Activated T-helper 1 cell treated with anti-CD3 and anti-CD28 coated beads, Interleukin-2, amount 50 U/mL, for 16 hours (primary cell): ENCODE measurements around the gene NT5DC4.

Source experiments
- DNase-seq, 2 donors: peaks; one replicate each; pipeline ENCODE4 v3.0.0-alpha.2; 2020; ENCODE audit warnings: low read depth in 1 of 2, low spot score in 1 of 2

NT5DC4 gene

DNA sequence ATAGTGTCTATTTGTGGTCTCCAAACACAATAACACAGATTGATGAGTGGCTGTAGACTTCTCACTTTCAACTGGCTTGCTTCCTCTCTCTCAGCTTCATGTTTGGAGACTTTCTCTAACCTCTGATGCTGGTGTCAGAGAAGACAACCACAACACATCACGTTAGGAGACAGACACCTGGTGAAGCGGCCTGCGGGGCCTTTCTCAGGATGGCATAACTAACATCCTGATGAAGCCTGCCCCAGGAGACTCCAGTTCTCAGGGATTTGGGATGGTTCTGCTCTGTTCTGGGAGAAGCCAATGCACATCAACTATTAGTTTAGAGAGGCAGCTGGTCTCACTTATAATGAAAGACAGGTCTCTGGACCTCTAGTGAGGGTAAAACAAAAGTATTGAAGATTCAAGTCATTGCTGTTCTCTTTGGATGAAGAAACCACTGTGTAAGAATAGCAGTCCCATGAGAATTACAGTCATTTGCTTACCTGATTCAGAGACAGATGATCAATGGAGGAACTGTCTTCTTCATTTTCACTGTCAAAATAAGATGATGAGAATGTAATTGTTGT lies 61.5 kb downstream of the NT5DC4 start:
- no peak for DNase-seq

DNA sequence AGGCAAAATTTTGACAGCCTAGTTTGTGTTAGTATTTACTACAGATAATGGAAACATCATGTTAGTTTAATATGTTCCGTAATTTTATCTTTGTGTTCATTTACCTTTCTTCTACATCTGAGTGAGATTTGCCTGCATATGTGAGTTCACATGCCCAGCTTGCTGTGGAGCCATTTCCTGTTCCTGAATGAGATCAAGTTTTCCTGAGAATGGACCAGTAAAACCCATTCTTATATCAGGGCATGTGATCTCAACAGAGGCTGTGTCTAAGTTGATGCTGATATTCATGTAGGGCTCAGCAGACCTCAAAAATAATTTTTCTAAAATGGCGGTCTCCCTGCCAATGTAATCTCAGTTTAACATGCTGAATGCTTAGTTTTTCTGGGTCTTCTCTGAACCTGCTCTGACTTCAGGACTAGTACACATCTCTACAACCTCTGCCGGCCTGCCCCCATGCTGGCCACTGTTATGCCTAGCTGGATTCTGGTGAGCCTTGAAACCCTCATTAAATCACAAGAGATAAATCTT lies 62.4 kb downstream of the NT5DC4 start:
- DNase-seq, result no peak

DNA sequence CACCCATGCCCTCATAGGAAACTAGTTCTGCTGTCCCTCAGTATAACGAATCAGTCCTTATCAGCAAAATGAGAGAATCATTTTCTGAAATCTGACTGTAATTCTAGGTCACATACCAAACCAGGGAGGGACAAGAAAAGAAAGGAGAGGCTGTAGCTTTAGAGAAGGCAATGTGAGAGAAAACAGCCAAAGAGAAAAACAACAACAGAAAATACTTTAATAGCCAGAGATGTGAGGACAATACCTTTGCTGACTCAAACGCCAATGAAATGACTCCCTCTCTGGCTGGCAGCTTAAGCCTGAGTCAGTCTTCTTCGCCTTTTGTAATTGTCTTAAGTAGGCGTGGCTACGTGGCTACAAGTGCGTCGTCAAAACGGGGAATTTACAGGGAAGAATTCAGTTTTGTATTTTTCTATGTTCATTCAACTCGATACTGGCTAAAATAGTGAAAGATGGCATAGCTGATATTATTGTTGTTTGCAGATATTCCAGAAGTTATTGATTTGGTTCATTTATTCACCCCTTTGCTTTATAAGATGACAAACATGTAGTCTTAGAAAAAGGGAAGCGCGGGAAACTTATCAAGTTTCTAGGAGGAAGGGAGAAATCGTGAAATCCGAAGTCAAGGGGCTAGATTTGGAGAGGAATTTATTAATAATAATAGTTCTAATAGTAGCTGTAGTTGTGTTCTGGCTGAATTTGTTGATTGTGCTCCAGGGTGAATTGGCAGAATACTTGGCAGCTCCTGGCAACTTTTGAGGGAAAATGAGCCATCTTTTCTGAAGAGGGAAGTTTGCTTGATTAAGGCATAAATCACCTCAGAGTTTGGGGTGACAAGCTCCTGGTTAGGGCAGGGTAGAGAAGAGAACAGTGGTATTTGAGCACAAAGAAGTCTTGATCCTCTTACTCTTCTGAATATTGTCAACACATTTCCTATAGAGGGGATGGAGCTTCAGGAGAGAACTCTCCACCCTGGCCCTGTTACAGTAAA lies 63.7 kb downstream of the NT5DC4 start, which contains the start of gene IL1A:
Gene IL1A, minus strand, starts transcription at position 295 of the 991 bp plus-strand sequence. CDS start 723 bp downstream, outside the sequence.
- DNase-seq, result no peak

DNA sequence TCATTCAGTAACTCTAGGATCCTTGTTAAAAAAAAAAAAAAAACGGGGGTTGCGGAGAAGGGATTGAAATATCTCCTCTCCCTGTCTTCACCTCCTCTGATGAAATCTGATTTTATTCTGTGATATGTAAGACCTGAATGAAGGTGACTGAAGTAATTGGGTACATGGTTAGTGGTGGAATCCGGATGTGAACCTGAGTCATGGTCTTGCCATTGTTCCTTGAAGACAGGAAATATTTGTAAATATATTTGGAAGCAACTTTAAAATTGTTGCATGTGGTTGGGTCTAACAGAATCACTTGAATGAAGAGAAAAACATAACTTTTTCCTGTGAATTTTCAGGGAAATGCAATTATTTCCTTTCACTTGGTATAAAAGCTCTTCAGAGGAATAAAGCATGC lies 66.5 kb downstream of the NT5DC4 start:
- DNase-seq, result no peak

DNA sequence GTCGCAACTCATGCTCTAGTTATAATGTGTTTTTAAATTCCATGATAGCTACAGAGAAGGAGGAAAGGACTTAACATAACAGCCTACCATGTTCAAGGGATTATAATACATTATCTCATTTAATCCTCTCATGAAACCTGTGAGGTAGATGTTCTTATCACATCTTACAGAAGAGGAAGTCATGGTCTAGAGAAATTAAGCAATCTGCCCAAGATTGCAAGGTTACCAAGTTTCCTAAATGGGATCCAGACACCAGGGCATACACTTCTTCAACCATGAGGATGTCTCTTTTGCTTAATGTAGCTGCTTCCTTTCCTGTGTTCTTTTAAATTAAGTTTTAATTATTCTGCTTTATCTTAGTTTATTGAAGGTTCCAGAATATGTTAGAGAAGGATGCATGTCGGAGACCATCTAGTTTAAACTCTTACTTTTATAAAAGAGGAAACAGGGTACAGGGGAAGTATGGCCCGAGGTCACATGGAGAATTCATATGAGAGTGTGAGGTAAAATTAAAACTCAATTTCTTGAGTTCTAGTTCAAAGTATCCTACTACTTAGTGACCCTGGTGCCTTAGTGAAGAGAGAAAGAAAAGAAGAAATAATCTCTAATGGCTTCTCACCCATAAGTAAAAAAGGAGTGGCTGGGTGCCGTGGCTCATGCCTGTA lies 67.0 kb downstream of the NT5DC4 start:
- no peak for DNase-seq

DNA sequence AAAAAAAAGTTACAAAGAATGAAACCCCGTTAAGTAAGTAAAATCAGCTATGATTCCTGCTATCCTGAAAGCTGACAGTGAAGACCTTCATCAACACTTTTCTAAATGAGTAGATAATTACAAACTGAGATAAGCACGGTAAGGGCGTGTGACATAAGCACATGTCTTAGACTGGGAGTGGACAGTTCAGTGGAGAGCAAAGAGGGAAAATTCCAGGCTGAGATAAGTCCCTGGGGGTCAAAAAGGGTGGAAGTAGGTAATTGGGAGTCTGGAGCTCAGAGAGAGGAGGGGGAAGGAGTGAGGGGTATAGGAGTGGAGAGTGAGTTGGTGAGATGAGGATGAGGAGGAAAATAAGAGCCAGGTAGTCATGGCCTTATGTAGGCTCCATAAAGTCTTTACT lies 67.8 kb downstream of the NT5DC4 start:
- no peak for DNase-seq
